Natural killer cell (primary cell): ENCODE measurements around the gene IGFLR1. TPM values are rescaled to one million over a fixed set of nuclear protein-coding genes. Genes with fewer than 3 reads are reported as not detected.

ENCODE experiments used
- ATAC-seq, 3 donors: fragments of 150-1000 bp in 2 of 3; fragments of 200-7000 bp in 1 of 3; cut with Tn5 transposase; 1 replicate in 1 of 3; 2 replicates in 2 of 3; pipeline ENCODE4 v1.10.0; 2021; ENCODE audit warnings: mild to moderate bottlenecking in 2 of 3, moderate library complexity in 2 of 3
- DNase-seq, 2 donors: peaks; one replicate each; pipeline versions ENCODE4 v3.0.0 to v3.0.0-alpha.2; 2013 to 2021; ENCODE audit warnings: mixed read lengths in 1 of 2
- H3K27ac ChIP-seq: one replicate; pipeline ENCODE4 v1.5.1; 2013; ENCODE audit warnings: mild to moderate bottlenecking, low read length
- H3K27me3 ChIP-seq: one replicate; pipeline ENCODE4 v1.6.1; 2013; ENCODE audit warnings: low read length; ENCODE audit not compliant: control insufficient read depth, insufficient read depth
- H3K36me3 ChIP-seq: one replicate; pipeline ENCODE4 v1.6.1; 2013; ENCODE audit warnings: low read length; ENCODE audit not compliant: control insufficient read depth, insufficient read depth
- H3K4me1 ChIP-seq: one replicate; pipeline ENCODE4 v1.6.1; 2013; ENCODE audit warnings: low read length; ENCODE audit not compliant: control insufficient read depth, insufficient read depth
- H3K4me3 ChIP-seq: one replicate; pipeline ENCODE4 v1.5.1; 2013; ENCODE audit warnings: low read length
- H3K9me3 ChIP-seq: one replicate; pipeline ENCODE4 v1.6.1; 2013; ENCODE audit warnings: low read length; ENCODE audit not compliant: control insufficient read depth, insufficient read depth
- H3K27ac Mint-ChIP-seq, 2 donors: one replicate each; pipeline ENCODE4 v1.8.0; 2022; ENCODE audit warnings: mild to moderate bottlenecking in 2 of 2, mixed read lengths in 2 of 2, moderate library complexity in 1 of 2
- H3K27me3 Mint-ChIP-seq, 2 donors: one replicate each; pipeline ENCODE4 v1.8.0; 2022; ENCODE audit warnings: low read depth in 2 of 2, mixed read lengths in 2 of 2
- H3K36me3 Mint-ChIP-seq: one replicate; pipeline ENCODE4 v1.8.0; 2022; ENCODE audit warnings: mixed read lengths
- H3K4me1 Mint-ChIP-seq, 2 donors: one replicate each; pipeline ENCODE4 v1.8.0; 2022; ENCODE audit warnings: mixed read lengths in 2 of 2
- H3K4me3 Mint-ChIP-seq: one replicate; pipeline ENCODE4 v1.8.0; 2022; ENCODE audit warnings: mild to moderate bottlenecking, moderate library complexity, mixed read lengths
- H3K9me3 Mint-ChIP-seq, 2 donors: one replicate each; pipeline ENCODE4 v1.8.0; 2022; ENCODE audit warnings: mixed read lengths in 2 of 2
- WGBS: methylation state at CpG from one replicate; pipeline ENCODE4 v1.1.7; 2013; ENCODE audit warnings: missing lambda C conversion rate; ENCODE audit not compliant: insufficient coverage; 5-methylcytosine and 5-hydroxymethylcytosine counted together
- intact Hi-C: fragments of 100-400 bp; cut with micrococcal nuclease; formaldehyde crosslinking; loops from one replicate; pipeline ENCODE4 v1.14.2; 2022
- total RNA-seq, 4 donors: library from RNA; stranded (reverse); fragments of 120-200 nt in 1 of 4; gene quantifications; one replicate each; pipeline versions ENCODE4 v1.2.3 to v1.2.4, GENCODE V29; 2013 to 2022
- TF ChIP-seq, protein P1 (sequence below): fragments of 200-600 bp; IDR thresholded peaks from one replicate; pipeline ENCODE4 v1.8.0; 2022; ENCODE audit warnings: antibody characterized with exemption

IGFLR1 gene
- total RNA-seq, 3 donors from 2014 or later (not counting 1 experiment from before 2014, with no cell fraction given) = 57.7 to 75.6 (median 69.6) TPM

- Histone ChIP-seq H3K27me3 (no peaks in the 10 kb centered on the region), H3K9me3 (no peaks in the 10 kb centered on the region), H3K4me3 (no peak within 1 kb of the TSS), H3K36me3 (no peaks in the 10 kb centered on the region), H3K4me1 (peaks cover 14% of the 10 kb centered on the region), H3K27ac (no peak within 1 kb of the TSS)
- peaks cover 4 to 7% of the 10 kb centered on the region in 2 donors for H3K27me3 Mint-ChIP-seq
- no peak within 1 kb of the TSS for H3K4me3 Mint-ChIP-seq
- peaks cover 8 to 10% of the 10 kb centered on the region in 2 donors for H3K4me1 Mint-ChIP-seq
- no peaks in the 10 kb centered on the region for H3K9me3 Mint-ChIP-seq
- H3K27ac Mint-ChIP-seq = no peak within 1 kb of the TSS
- 47% methylated on average over 24 of the region's 24 CpGs for WGBS
- ATAC-seq (no peak), DNase-seq (no peak)
- no peaks in the 10 kb centered on the region for H3K36me3 Mint-ChIP-seq
- TF ChIP-seq, protein P1, sequence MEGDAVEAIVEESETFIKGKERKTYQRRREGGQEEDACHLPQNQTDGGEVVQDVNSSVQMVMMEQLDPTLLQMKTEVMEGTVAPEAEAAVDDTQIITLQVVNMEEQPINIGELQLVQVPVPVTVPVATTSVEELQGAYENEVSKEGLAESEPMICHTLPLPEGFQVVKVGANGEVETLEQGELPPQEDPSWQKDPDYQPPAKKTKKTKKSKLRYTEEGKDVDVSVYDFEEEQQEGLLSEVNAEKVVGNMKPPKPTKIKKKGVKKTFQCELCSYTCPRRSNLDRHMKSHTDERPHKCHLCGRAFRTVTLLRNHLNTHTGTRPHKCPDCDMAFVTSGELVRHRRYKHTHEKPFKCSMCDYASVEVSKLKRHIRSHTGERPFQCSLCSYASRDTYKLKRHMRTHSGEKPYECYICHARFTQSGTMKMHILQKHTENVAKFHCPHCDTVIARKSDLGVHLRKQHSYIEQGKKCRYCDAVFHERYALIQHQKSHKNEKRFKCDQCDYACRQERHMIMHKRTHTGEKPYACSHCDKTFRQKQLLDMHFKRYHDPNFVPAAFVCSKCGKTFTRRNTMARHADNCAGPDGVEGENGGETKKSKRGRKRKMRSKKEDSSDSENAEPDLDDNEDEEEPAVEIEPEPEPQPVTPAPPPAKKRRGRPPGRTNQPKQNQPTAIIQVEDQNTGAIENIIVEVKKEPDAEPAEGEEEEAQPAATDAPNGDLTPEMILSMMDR = no peak
- intact Hi-C loops = loop anchor here (5.0 kb wide), 1 partner anchor 43 kb away; the partner anchor contains the start of genes LIN37, PSENEN and U2AF1L4
These were observed 38.0 kb downstream of the IGFLR1 start, which contains the start of gene ZBTB32 for GRCh38 chr19:35704218-35704617. TSS of gene ZBTB32 (plus strand) at chr19:35704558. CDS start at chr19:35714627, 10,069 bp downstream.

- no peak overlapping the region for H3K27ac ChIP-seq
- no peak for ATAC-seq
- WGBS = 62% methylated on average over 5 of the region's 9 CpGs
- Mint-ChIP-seq H3K4me1 (peaks cover 8 to 10% of the 10 kb centered on the region in 2 donors), H3K27ac (no peak overlapping the region), H3K27me3 (peaks cover 4 to 7% of the 10 kb centered on the region in 2 donors), H3K36me3 (no peaks in the 10 kb centered on the region), H3K4me3 (peak overlapping the region; percentile 37), H3K9me3 (no peaks in the 10 kb centered on the region)
- no peaks in the 10 kb centered on the region for H3K27me3 ChIP-seq
- H3K36me3 ChIP-seq = no peaks in the 10 kb centered on the region
- H3K9me3 ChIP-seq = no peaks in the 10 kb centered on the region
- peaks cover 14% of the 10 kb centered on the region for H3K4me1 ChIP-seq
- no peak for DNase-seq
- intact Hi-C loops = loop anchor here (5.0 kb wide), 1 partner anchor 44 kb away; the partner anchor contains the start of genes LIN37, PSENEN and U2AF1L4
- H3K4me3 ChIP-seq = no peak overlapping the region
- TF ChIP-seq, protein P1 = no peak
These were observed 38.9 kb downstream of the IGFLR1 start for GRCh38 chr19:35703343-35703742.

GRCh38 chr19:35702223-35703012 lies 39.8 kb downstream of the IGFLR1 start:
- Histone ChIP-seq H3K9me3 (no peaks in the 10 kb centered on the region), H3K4me1 (peaks cover 14% of the 10 kb centered on the region), H3K36me3 (no peaks in the 10 kb centered on the region), H3K4me3 (peak overlapping the region; percentile 46), H3K27ac (peak overlapping the region; percentile 41), H3K27me3 (no peaks in the 10 kb centered on the region)
- Mint-ChIP-seq H3K36me3 (no peaks in the 10 kb centered on the region), H3K4me3 (peak overlapping the region; percentile 97), H3K27ac (peak overlapping the region; percentile 82 to 87), H3K27me3 (peaks cover 4 to 7% of the 10 kb centered on the region in 2 donors), H3K9me3 (no peaks in the 10 kb centered on the region), H3K4me1 (peaks cover 8 to 10% of the 10 kb centered on the region in 2 donors)
- DNase-seq (peak; percentile 85 to 97), ATAC-seq (peak; percentile 99)
- TF ChIP-seq, protein P1 = no peak
- intact Hi-C loops = loop anchor here (1.0 to 5.0 kb wide), 2 partner anchors 14 to 45 kb away; partner anchors contain the start of genes LIN37, PSENEN and U2AF1L4
- WGBS = under 1% methylated on average over 50 of the region's 50 CpGs
